ENCODE data around the gene ANKHD1.

ANKHD1 gene

DNA sequence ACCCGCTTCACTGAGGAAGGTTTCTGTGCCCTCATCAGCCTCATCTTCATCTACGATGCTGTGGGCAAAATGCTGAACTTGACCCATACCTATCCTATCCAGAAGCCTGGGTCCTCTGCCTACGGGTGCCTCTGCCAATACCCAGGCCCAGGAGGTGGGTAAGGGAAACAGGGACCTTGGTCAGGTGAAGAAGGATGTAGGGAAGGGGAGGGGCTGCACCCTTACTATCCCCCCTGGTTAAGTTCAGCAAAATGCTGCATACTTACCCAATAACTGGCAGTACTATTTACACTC, 37.2 kb upstream of the ANKHD1 start:
- DNase-seq (ENCODE audit: low read depth): no peak
- TF ChIP-seq, protein P1, sequence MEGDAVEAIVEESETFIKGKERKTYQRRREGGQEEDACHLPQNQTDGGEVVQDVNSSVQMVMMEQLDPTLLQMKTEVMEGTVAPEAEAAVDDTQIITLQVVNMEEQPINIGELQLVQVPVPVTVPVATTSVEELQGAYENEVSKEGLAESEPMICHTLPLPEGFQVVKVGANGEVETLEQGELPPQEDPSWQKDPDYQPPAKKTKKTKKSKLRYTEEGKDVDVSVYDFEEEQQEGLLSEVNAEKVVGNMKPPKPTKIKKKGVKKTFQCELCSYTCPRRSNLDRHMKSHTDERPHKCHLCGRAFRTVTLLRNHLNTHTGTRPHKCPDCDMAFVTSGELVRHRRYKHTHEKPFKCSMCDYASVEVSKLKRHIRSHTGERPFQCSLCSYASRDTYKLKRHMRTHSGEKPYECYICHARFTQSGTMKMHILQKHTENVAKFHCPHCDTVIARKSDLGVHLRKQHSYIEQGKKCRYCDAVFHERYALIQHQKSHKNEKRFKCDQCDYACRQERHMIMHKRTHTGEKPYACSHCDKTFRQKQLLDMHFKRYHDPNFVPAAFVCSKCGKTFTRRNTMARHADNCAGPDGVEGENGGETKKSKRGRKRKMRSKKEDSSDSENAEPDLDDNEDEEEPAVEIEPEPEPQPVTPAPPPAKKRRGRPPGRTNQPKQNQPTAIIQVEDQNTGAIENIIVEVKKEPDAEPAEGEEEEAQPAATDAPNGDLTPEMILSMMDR (IDR thresholded peaks at IDR 0.05; ENCODE audit: control insufficient read depth, insufficient read depth, low read depth, low read length, missing control alignments): no peak
- no peak overlapping the region for H3K4me3 ChIP-seq (ENCODE audit: control insufficient read depth, low read depth, low read length)

GRCh38 chr5:140365282-140365681, 36.4 kb upstream of the ANKHD1 start:
- H3K4me3 ChIP-seq (ENCODE audit: control insufficient read depth, low read depth, low read length): no peak overlapping the region
- TF ChIP-seq, protein P1 (IDR thresholded peaks at IDR 0.05; ENCODE audit: control insufficient read depth, insufficient read depth, low read depth, low read length, missing control alignments): no peak
- DNase-seq (ENCODE audit: low read depth): no peak

- H3K4me3 ChIP-seq (ENCODE audit: control insufficient read depth, low read depth, low read length): no peak overlapping the region
- DNase-seq (ENCODE audit: low read depth): no peak
- TF ChIP-seq, protein P1 (IDR thresholded peaks at IDR 0.05; ENCODE audit: control insufficient read depth, insufficient read depth, low read depth, low read length, missing control alignments): no peak
These were observed 35.7 kb upstream of the ANKHD1 start for GRCh38 chr5:140365941-140366340.

GRCh38 chr5:140366589-140367255, 34.9 kb upstream of the ANKHD1 start:
- no peak for DNase-seq (ENCODE audit: low read depth)
- no peak overlapping the region for H3K4me3 ChIP-seq (ENCODE audit: control insufficient read depth, low read depth, low read length)

GRCh38 chr5:140367256-140368013, 34.2 kb upstream of the ANKHD1 start:
- TF ChIP-seq, protein P1 (IDR thresholded peaks at IDR 0.05; ENCODE audit: control insufficient read depth, insufficient read depth, low read depth, low read length, missing control alignments): peak; percentile 12
- no peak overlapping the region for H3K4me3 ChIP-seq (ENCODE audit: control insufficient read depth, low read depth, low read length)
- DNase-seq (ENCODE audit: low read depth): no peak

More at GRCh38 chr5:140366589-140367255, 34.9 kb upstream of the ANKHD1 start:
- TF ChIP-seq, protein P1 (IDR thresholded peaks at IDR 0.05; ENCODE audit: control insufficient read depth, insufficient read depth, low read depth, low read length, missing control alignments): no peak

- no peak for DNase-seq (ENCODE audit: low read depth)
- H3K4me3 ChIP-seq (ENCODE audit: control insufficient read depth, low read depth, low read length): no peak overlapping the region
- TF ChIP-seq, protein P1 (IDR thresholded peaks at IDR 0.05; ENCODE audit: control insufficient read depth, insufficient read depth, low read depth, low read length, missing control alignments): no peak
These were observed 30.1 kb upstream of the ANKHD1 start for GRCh38 chr5:140371356-140372151.

All from AG09309 (cell line).